Endothelial cell (in vitro differentiated cells): Measurements from ENCODE around the gene TRMT11. TPM values are rescaled to one million over a fixed set of nuclear protein-coding genes. Genes with fewer than 3 reads are reported as not detected.
"Not testable (repeated sequence)": the region's sequence is repeated elsewhere in the genome, so short reads cannot be mapped to it uniquely, and the experiment has no call there.

ENCODE experiments used
- DNase-seq: peaks from one replicate; pipeline ENCODE4 v3.0.0; 2021; ENCODE audit warnings: low spot score
- H3K27ac Mint-ChIP-seq: one replicate; pipeline ENCODE4 v1.8.0; 2021; ENCODE audit warnings: mixed read lengths, inconsistent platforms; ENCODE audit not compliant: unreplicated experiment
- H3K27me3 Mint-ChIP-seq: one replicate; pipeline ENCODE4 v1.8.0; 2021; ENCODE audit warnings: mild to moderate bottlenecking, moderate library complexity, mixed read lengths, inconsistent platforms; ENCODE audit not compliant: unreplicated experiment
- H3K36me3 Mint-ChIP-seq: one replicate; pipeline ENCODE4 v1.8.0; 2021; ENCODE audit warnings: mild to moderate bottlenecking, low read depth, mixed read lengths, inconsistent platforms; ENCODE audit not compliant: unreplicated experiment
- H3K4me1 Mint-ChIP-seq: one replicate; pipeline ENCODE4 v1.8.0; 2021; ENCODE audit warnings: mild to moderate bottlenecking, mixed read lengths, inconsistent platforms; ENCODE audit not compliant: unreplicated experiment
- H3K4me3 Mint-ChIP-seq: one replicate; pipeline ENCODE4 v1.8.0; 2021; ENCODE audit warnings: mild to moderate bottlenecking, mixed read lengths, inconsistent platforms; ENCODE audit not compliant: unreplicated experiment
- H3K9me3 Mint-ChIP-seq: one replicate; pipeline ENCODE4 v1.8.0; 2021; ENCODE audit warnings: mixed read lengths, inconsistent platforms; ENCODE audit not compliant: unreplicated experiment
- total RNA-seq: library from RNA; stranded (reverse); fragmentation: NEBNext Ultra II Directional; extraction: Animal tissue kit (Norgen Biotek cat#: 25700); gene quantifications from one replicate; pipeline ENCODE4 v1.2.1, GENCODE V29; 2021; ENCODE audit not compliant: unreplicated experiment
- TF ChIP-seq, protein P1 (sequence below): fragments of 200-600 bp; sonication (generic); IDR thresholded peaks from one replicate; pipeline ENCODE4 v1.5.0; 2021; ENCODE audit warnings: antibody characterized with exemption; ENCODE audit not compliant: unreplicated experiment

Gene TRMT11
- total RNA-seq, 1 donor from 2014 or later, result 9.6 TPM

DNA sequence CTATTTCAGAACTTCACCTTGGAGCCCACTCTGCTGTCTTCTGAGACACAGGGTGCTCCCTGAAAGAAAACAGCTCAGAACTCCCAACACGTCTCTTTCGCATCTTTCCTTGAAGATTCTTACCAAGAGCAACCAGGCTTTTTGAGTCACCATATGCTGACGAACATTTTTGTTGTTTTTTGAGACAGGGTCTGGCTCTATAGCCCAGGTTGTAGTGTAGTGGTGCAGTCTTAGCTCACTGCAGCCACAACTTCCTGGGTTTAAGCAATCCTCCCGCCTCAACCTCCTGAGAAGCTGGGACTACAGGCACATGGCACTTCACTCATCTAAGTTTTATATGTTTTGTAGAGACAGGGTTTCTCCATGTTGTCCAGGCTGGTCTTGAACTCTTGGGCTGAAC is 68.5 kb downstream of the TRMT11 start:
- H3K36me3 Mint-ChIP-seq, result no peaks in the 10 kb centered on the region
- H3K27me3 Mint-ChIP-seq, result peaks cover 2% of the 10 kb centered on the region
- H3K4me1 Mint-ChIP-seq, result no peaks in the 10 kb centered on the region

DNA sequence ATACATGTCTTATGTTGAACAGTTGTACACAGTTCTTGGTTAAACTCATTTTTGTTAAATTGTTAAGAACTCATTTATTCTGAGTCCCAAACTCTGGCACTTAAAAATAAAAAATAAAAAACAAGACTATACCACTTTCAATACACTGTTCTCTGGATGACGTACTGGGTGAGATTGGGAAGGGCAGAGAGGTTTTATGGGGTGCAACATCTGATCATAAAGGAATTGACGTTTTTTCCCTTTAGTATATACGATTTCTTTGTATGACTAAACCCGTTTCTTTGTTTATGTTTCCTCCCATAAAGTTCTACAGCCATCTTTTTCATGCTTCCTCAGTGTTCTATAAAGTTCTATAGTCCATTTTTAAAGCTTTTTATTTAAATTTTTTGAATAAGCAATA is 69.1 kb downstream of the TRMT11 start:
- no peak overlapping the region for H3K27ac Mint-ChIP-seq
- no peaks in the 10 kb centered on the region for H3K36me3 Mint-ChIP-seq
- no peak for DNase-seq
- no peak overlapping the region for H3K4me3 Mint-ChIP-seq
- TF ChIP-seq, protein P1, sequence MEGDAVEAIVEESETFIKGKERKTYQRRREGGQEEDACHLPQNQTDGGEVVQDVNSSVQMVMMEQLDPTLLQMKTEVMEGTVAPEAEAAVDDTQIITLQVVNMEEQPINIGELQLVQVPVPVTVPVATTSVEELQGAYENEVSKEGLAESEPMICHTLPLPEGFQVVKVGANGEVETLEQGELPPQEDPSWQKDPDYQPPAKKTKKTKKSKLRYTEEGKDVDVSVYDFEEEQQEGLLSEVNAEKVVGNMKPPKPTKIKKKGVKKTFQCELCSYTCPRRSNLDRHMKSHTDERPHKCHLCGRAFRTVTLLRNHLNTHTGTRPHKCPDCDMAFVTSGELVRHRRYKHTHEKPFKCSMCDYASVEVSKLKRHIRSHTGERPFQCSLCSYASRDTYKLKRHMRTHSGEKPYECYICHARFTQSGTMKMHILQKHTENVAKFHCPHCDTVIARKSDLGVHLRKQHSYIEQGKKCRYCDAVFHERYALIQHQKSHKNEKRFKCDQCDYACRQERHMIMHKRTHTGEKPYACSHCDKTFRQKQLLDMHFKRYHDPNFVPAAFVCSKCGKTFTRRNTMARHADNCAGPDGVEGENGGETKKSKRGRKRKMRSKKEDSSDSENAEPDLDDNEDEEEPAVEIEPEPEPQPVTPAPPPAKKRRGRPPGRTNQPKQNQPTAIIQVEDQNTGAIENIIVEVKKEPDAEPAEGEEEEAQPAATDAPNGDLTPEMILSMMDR, result no peak
- peaks cover 2% of the 10 kb centered on the region for H3K27me3 Mint-ChIP-seq
- H3K4me1 Mint-ChIP-seq, result no peaks in the 10 kb centered on the region
- H3K9me3 Mint-ChIP-seq, result no peaks in the 10 kb centered on the region

More for the DNA sequence above, 68.5 kb downstream of the TRMT11 start:
- Mint-ChIP-seq H3K4me3 (no peak overlapping the region), H3K9me3 (no peaks in the 10 kb centered on the region), H3K27ac (no peak overlapping the region)
- TF ChIP-seq, protein P1, result no peak
- DNase-seq, result no peak

DNA sequence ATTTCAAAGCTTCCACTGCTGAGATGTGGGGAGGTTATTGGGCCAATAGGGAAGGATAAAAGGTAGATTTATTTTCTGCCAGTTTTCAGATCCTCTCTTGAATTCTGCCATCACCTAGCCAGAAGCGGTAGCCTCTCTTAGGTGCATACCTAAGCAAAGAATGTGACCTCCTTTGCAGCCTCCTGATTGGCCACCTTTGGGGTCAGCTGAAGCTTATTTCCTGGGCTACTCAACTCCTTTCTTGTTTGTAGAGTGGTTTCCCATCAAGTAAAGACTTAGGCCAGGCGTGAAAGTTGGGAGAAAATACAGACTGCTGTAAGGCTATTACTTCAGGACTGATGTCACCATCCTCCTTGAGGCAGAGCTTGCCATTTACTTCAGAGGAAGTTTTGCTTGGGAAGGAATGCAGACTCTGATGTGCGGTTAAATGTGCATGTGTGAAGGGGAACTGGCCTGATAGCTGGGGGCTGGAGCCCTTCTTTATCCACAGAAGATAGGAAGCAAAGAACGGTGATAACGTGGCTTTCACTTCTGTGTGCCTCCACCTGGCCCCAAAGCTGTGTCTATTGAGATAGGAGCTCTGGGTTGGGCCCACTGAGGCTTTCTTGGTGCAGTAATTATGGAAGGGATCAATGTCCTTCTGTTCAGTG is 70.1 kb downstream of the TRMT11 start:
- TF ChIP-seq, protein P1, result no peak
- Mint-ChIP-seq H3K4me1 (no peaks in the 10 kb centered on the region), H3K27me3 (peaks cover 2% of the 10 kb centered on the region), H3K27ac (no peak overlapping the region), H3K36me3 (no peaks in the 10 kb centered on the region), H3K4me3 (no peak overlapping the region), H3K9me3 (no peaks in the 10 kb centered on the region)
- DNase-seq, result no peak

DNA sequence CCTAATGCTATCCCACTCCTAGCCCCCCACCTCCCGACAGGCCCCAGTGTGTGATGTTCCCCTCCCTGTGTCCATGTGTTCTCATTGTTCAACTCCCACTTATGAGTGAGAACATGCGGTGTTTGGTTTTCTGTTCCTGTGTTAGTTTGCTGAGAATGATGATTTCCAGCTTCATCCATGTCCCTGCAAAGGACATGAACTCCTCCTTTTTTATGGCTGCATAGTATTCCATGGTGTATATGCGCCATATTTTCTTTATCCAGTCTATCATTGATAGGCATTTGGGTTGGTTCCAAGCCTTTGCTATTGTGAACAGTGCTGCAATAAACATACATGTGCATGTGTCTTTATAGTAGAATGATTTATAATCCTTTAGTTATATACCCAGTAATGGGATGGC is 71.7 kb downstream of the TRMT11 start:
- not testable (repeated sequence) for H3K4me1 Mint-ChIP-seq, H3K4me3 Mint-ChIP-seq, DNase-seq, H3K27me3 Mint-ChIP-seq, H3K36me3 Mint-ChIP-seq, H3K9me3 Mint-ChIP-seq, H3K27ac Mint-ChIP-seq

DNA sequence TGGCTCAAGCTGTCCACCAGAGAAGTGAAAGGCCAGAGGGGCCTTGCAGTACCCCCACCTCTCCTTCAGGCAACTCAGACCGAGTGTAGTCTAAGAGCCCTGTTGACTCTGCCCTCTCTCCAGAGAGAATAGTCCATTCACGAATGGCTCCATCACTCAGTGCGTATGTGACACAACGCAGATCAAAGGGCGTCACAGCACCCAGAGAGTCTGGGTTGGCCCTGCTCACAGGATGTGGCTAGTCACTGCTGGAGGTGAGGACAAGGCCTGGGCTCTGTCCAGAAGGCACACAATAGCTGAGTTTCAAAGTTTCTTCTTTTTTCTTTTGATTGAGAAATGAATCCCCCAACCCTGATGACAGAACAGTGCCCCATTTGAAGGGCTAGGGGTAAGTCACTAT is 74.1 kb downstream of the TRMT11 start:
- TF ChIP-seq, protein P1, result no peak
- no peaks in the 10 kb centered on the region for H3K27me3 Mint-ChIP-seq
- H3K4me3 Mint-ChIP-seq, result no peak overlapping the region
- H3K27ac Mint-ChIP-seq, result no peak overlapping the region
- no peaks in the 10 kb centered on the region for H3K9me3 Mint-ChIP-seq
- H3K36me3 Mint-ChIP-seq, result no peaks in the 10 kb centered on the region
- no peak for DNase-seq
- H3K4me1 Mint-ChIP-seq, result no peaks in the 10 kb centered on the region
